Neutrophil (primary cell): ENCODE data around the gene TMC1.

Experiments
- H3K27ac ChIP-seq: fragments of 200-600 bp; sonication (generic); 2 replicates; pipeline ENCODE4 v1.5.1; 2016; ENCODE audit warnings: mild to moderate bottlenecking, moderate library complexity
- H3K27me3 ChIP-seq: fragments of 200-600 bp; sonication (generic); 2 replicates; pipeline ENCODE4 v1.6.0; 2016; ENCODE audit warnings: mild to moderate bottlenecking
- H3K36me3 ChIP-seq: fragments of 200-600 bp; sonication (generic); 2 replicates; pipeline ENCODE4 v1.5.1; 2017
- H3K4me1 ChIP-seq, 2 experiments: fragments of 200-600 bp in 1 of 2; sonication (generic) in 1 of 2; 1 replicate in 1 of 2; 2 replicates in 1 of 2; pipeline versions ENCODE4 v1.5.1 to v1.6.1; 2013 to 2016; ENCODE audit warnings: low read depth in 1 of 2, low read length in 1 of 2, mild to moderate bottlenecking in 1 of 2, moderate library complexity in 1 of 2; ENCODE audit not compliant: control insufficient read depth in 1 of 2, insufficient read depth in 1 of 2
- H3K4me3 ChIP-seq, 2 experiments: fragments of 200-600 bp in 1 of 2; sonication (generic) in 1 of 2; 1 replicate in 1 of 2; 2 replicates in 1 of 2; pipeline ENCODE4 v1.5.1; 2013 to 2016; ENCODE audit warnings: low read depth in 1 of 2, low read length in 1 of 2, mild to moderate bottlenecking in 1 of 2, moderate library complexity in 1 of 2
- H3K9me3 ChIP-seq: fragments of 200-600 bp; sonication (generic); 2 replicates; pipeline ENCODE4 v1.5.1; 2016
- CTCF ChIP-seq: fragments of 200-600 bp; sonication (generic); IDR thresholded peaks from 2 replicates; pipeline ENCODE4 v1.5.1; 2016; ENCODE audit warnings: antibody characterized with exemption

TMC1 gene

GRCh38 chr9:72687331-72687730, 165.9 kb downstream of the TMC1 start:
- H3K27me3 ChIP-seq: peaks cover 8% of the 10 kb centered on the region
- no peak overlapping the region for H3K27ac ChIP-seq
- H3K9me3 ChIP-seq: no peaks in the 10 kb centered on the region
- no peak for TF ChIP-seq CTCF
- H3K4me3 ChIP-seq: no peak overlapping the region
- H3K4me1 ChIP-seq: no peaks in the 10 kb centered on the region
- H3K36me3 ChIP-seq: no peaks in the 10 kb centered on the region

- no peak for TF ChIP-seq CTCF
- Histone ChIP-seq H3K27ac (no peak overlapping the region), H3K27me3 (peaks cover 9% of the 10 kb centered on the region)
Observed at GRCh38 chr9:72691671-72692070, 170.3 kb downstream of the TMC1 start.

GRCh38 chr9:72695365-72695764, 174.0 kb downstream of the TMC1 start:
- H3K4me1 ChIP-seq: no peaks in the 10 kb centered on the region
- no peak overlapping the region for H3K4me3 ChIP-seq
- H3K36me3 ChIP-seq: no peaks in the 10 kb centered on the region
- H3K27ac ChIP-seq: no peak overlapping the region
- H3K9me3 ChIP-seq: no peaks in the 10 kb centered on the region
- no peak for TF ChIP-seq CTCF
- peaks cover 15% of the 10 kb centered on the region for H3K27me3 ChIP-seq

More at GRCh38 chr9:72691671-72692070, 170.3 kb downstream of the TMC1 start:
- no peaks in the 10 kb centered on the region for H3K36me3 ChIP-seq
- no peaks in the 10 kb centered on the region for H3K9me3 ChIP-seq
- H3K4me3 ChIP-seq: no peak overlapping the region
- no peaks in the 10 kb centered on the region for H3K4me1 ChIP-seq

GRCh38 chr9:72696511-72696910, 175.1 kb downstream of the TMC1 start:
- no peak overlapping the region for H3K27ac ChIP-seq
- H3K4me3 ChIP-seq: no peak overlapping the region
- no peak for TF ChIP-seq CTCF
- no peaks in the 10 kb centered on the region for H3K36me3 ChIP-seq
- peaks cover 15% of the 10 kb centered on the region for H3K27me3 ChIP-seq
- H3K9me3 ChIP-seq: no peaks in the 10 kb centered on the region
- H3K4me1 ChIP-seq: no peaks in the 10 kb centered on the region

GRCh38 chr9:72701510-72701909, 180.1 kb downstream of the TMC1 start:
- Histone ChIP-seq H3K36me3 (no peaks in the 10 kb centered on the region), H3K9me3 (no peaks in the 10 kb centered on the region), H3K27me3 (peaks cover 11% of the 10 kb centered on the region), H3K4me1 (no peaks in the 10 kb centered on the region), H3K27ac (no peak overlapping the region), H3K4me3 (no peak overlapping the region)
- no peak for TF ChIP-seq CTCF

GRCh38 chr9:72703574-72703973, 182.2 kb downstream of the TMC1 start:
- Histone ChIP-seq H3K9me3 (no peaks in the 10 kb centered on the region), H3K4me3 (no peak overlapping the region), H3K27me3 (peaks cover 8% of the 10 kb centered on the region), H3K36me3 (no peaks in the 10 kb centered on the region), H3K4me1 (no peaks in the 10 kb centered on the region), H3K27ac (no peak overlapping the region)
- no peak for TF ChIP-seq CTCF
